Coronary artery (tissue), 2 donors: ENCODE results near the gene KCTD10.

Source experiments
- DNase-seq: peaks from one replicate; pipeline ENCODE4 v3.0.0-alpha.2; 2017; ENCODE audit warnings: low spot score
- H3K27ac ChIP-seq, 2 donors: fragments of 200-600 bp; sonication (generic); one replicate each; pipeline ENCODE4 v1.5.1; 2016 to 2019
- H3K4me3 ChIP-seq: fragments of 200-600 bp; sonication (generic); 2 replicates; pipeline ENCODE4 v1.5.1; 2016; ENCODE audit warnings: mild to moderate bottlenecking, moderate library complexity
- TF ChIP-seq, protein P1 (sequence below): fragments of 200-600 bp; sonication (generic); IDR thresholded peaks from one replicate; pipeline ENCODE4 v1.5.1; 2019; ENCODE audit warnings: antibody characterized with exemption

Gene KCTD10

DNA sequence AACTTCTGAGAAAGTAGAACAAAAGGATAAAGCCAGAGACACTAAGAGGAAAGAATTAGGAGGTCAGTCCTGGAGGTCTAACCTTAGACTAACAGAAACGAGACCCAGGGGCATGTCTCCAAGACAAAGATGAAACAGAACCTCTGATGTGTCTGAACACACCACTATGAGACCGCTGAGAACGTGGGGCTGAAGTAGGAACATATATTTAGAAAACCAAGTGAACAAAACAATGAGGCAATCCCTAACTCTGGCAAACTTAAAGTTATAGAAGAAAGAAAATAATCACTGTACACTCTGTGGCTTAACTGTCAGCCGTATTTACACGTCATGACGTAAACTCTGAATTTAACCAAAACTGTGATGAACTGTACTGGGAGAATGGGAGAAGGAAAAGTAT lies 17.9 kb downstream of the KCTD10 start:
- TF ChIP-seq, protein P1, sequence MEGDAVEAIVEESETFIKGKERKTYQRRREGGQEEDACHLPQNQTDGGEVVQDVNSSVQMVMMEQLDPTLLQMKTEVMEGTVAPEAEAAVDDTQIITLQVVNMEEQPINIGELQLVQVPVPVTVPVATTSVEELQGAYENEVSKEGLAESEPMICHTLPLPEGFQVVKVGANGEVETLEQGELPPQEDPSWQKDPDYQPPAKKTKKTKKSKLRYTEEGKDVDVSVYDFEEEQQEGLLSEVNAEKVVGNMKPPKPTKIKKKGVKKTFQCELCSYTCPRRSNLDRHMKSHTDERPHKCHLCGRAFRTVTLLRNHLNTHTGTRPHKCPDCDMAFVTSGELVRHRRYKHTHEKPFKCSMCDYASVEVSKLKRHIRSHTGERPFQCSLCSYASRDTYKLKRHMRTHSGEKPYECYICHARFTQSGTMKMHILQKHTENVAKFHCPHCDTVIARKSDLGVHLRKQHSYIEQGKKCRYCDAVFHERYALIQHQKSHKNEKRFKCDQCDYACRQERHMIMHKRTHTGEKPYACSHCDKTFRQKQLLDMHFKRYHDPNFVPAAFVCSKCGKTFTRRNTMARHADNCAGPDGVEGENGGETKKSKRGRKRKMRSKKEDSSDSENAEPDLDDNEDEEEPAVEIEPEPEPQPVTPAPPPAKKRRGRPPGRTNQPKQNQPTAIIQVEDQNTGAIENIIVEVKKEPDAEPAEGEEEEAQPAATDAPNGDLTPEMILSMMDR: no peak
- DNase-seq: no peak
- Histone ChIP-seq H3K4me3 (no peak overlapping the region), H3K27ac (peak overlapping the region; percentile 96 to 99)

DNA sequence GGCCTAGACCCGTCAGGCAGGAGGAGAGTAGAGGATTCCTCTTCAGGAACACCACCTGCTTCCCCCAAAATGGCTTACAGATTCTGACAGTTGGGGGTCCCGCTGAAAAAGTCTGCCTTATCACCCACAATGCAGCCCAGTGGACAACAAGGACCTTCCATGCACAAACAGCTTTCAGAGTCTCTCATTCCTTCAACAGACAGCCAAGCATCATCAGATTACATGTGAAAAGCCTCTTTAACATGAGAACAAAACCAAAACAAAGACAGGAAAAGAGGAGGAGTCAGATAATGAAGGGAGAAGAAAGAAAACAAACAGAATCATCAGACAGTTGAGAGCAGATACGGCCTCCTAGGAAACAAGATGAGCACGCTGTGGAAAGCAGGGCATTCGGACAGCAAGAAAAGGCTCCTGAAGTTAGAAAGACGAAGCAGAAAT lies 18.3 kb downstream of the KCTD10 start:
- H3K27ac ChIP-seq: peak overlapping the region; percentile 96 to 99
- TF ChIP-seq, protein P1: no peak
- DNase-seq: no peak
- no peak overlapping the region for H3K4me3 ChIP-seq

DNA sequence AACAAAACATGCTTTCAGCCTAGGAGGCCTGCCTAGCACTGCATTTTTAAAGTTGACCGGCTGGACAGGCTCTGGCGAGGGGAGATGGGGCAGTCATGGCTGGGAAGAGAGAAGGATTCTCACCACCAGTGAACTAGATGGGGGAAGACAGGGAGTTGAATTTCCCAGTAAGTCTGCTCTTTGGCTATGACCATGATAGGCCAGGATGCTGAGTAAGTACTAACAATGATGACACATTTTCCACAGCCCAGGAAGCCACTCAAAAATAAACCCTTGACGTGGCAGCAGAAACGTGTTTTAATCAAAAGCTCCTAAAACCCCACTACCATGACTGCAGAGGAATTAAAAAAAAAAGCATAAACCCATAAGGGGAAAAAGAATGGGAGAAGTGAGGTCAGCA lies 19.0 kb downstream of the KCTD10 start:
- no peak overlapping the region for H3K4me3 ChIP-seq
- DNase-seq: no peak
- H3K27ac ChIP-seq: peak overlapping the region; percentile 96 to 99
- TF ChIP-seq, protein P1: no peak

DNA sequence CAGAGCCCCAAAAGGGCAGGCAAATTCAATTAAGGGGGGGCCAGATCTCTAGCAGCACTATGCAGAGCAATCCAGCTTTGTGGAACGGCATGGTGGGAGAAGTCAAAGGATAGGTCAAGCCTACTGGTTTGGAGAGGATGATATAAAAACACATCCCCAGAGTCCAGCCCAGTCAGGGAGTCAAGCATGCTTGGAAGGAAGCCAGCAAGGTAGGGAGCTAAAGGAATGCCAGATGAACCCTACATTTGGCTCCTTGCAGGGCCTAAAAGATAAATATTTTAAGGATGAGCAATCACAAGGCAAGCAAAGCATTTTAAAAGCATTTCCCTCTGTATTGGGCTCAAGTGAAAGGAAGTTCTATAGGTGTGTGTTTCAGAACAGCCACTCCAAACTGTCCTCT lies 21.4 kb downstream of the KCTD10 start:
- DNase-seq: no peak
- no peak overlapping the region for H3K4me3 ChIP-seq
- TF ChIP-seq, protein P1: no peak
- peak overlapping the region in 1 of 2 donors; percentile 99 for H3K27ac ChIP-seq

DNA sequence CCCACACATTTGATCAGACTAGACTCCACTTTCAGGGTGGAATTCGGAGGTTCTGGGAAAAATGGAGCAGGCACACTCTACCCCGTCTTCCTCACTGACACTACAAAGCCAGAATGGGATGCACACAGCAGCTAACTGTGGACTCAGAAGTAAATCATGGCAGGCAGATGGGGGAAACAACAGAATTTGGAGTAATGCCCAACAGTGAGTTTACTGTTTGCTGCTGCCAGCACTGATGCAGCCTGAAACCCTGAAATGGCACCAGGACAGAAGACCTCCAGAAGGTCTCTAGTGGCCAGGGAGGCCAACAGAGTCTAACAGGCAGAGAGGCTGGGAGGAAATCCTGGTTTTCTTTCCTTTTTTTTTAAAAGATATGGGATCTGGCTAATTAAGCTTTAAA lies 24.6 kb downstream of the KCTD10 start:
- TF ChIP-seq, protein P1: no peak
- DNase-seq: no peak
- Histone ChIP-seq H3K4me3 (no peak overlapping the region), H3K27ac (no peak overlapping the region)

DNA sequence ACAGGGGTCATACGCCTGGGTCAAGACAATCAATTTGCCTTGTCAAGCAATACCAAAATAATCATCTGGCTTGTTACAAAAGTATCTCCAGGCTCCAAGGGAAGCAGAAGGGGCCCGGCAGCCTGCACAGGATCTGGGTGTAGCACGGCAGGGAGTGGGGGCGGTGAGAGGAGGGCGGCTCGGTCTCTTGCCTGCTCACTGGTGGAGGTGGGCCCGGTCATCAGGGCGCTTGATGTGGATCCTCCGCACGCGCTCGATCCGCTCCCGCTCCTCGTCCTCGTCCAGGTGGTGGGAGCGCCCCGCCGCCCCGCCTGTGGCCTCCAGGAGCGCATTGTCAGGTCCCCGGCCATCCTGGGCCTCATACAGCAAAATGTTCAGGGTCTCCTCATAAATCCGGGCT lies 25.7 kb downstream of the KCTD10 start:
- DNase-seq: no peak
- no peak overlapping the region for H3K4me3 ChIP-seq
- H3K27ac ChIP-seq: peak overlapping the region in 1 of 2 donors; percentile 45
- TF ChIP-seq, protein P1: no peak

DNA sequence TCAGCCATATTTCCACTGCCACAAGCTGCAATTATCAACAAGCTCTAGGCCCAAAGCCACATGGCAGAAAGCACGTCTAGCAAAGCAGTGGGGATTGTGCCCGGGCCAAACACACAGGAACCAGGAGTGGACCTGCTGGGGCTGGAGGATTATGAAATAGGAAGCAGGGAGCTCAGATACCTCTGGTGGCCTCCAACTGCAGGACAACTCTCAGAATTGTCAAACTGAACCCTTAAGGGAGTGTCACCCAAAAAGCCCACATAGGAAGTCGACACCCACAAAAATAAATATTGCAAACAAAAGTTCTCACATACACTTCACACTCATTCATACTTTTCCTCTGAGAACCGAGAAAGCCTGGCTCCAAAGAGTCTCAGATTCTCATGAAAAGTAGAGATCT lies 26.1 kb downstream of the KCTD10 start:
- TF ChIP-seq, protein P1: no peak
- Histone ChIP-seq H3K27ac (peak overlapping the region in 1 of 2 donors; percentile 45), H3K4me3 (no peak overlapping the region)
- DNase-seq: no peak
